Measurements from ENCODE around the gene TSPAN14. TPM values are rescaled to one million over a fixed set of nuclear protein-coding genes. Genes with fewer than 3 reads are reported as not detected.
"Not testable (repeated sequence)": the region's sequence is repeated elsewhere in the genome, so short reads cannot be mapped to it uniquely, and the experiment has no call there.

The TSPAN14 gene
- total RNA-seq, 1 experiment from 2014 or later = 46.8 TPM

- H4K91ac ChIP-seq (ENCODE audit: insufficient read length, low read depth, low read length) = no peak overlapping the region
- 0 out of 2 replicates have a peak, but pooled peaks cover 2% of the 10 kb centered on the region for H3K79me2 ChIP-seq (ENCODE audit: insufficient read depth, low read length)
- H3K23me2 ChIP-seq (ENCODE audit: insufficient read length, low read depth, low read length, poor library complexity, severe bottlenecking) = no peaks in the 10 kb centered on the region
- Mint-ChIP-seq H3K27ac (peak overlapping the region in 1 of 3 experiments; percentile 21; a peak in 2 of 7 replicates), H3K9me3 (peaks cover 4 to 7% of the 10 kb centered on the region in 2 experiments; a peak in 4 of 5 replicates), H3K27me3 (ENCODE audit: low read depth) (peaks cover 15% of the 10 kb centered on the region), H3K36me3 (ENCODE audit: insufficient read depth in 1 of 3, low read depth in 3 of 3) (peaks cover 17 to 25% (median 18%) of the 10 kb centered on the region in 3 experiments), H3K4me3 (no peak overlapping the region), H3K4me1 (peaks cover 42 to 50% of the 10 kb centered on the region in 2 experiments)
- no peak overlapping the region for H3K9ac ChIP-seq (ENCODE audit: extremely low read depth, insufficient read length, low read length)
- no peak overlapping the region for H2BK120ac ChIP-seq (ENCODE audit: low read depth, low read length, poor library complexity, severe bottlenecking)
- no peak overlapping the region for H2BK15ac ChIP-seq (ENCODE audit: low read depth, low read length)
- no peak overlapping the region for H3K4me2 ChIP-seq (ENCODE audit: insufficient read depth, insufficient read length, low read length)
- no peak overlapping the region for H4K5ac ChIP-seq (ENCODE audit: insufficient read length, low read depth, low read length)
- no peak overlapping the region for H2BK20ac ChIP-seq (ENCODE audit: low read depth, low read length, poor library complexity, severe bottlenecking)
- no peak overlapping the region for H2AFZ ChIP-seq (ENCODE audit: low read length)
- no peak overlapping the region for H3K14ac ChIP-seq (ENCODE audit: insufficient read depth, low read length)
- no peak overlapping the region for H2BK5ac ChIP-seq (ENCODE audit: insufficient read length, low read length)
- no peak overlapping the region for H3K4ac ChIP-seq (ENCODE audit: low read depth, low read length)
- WGBS (ENCODE audit: extremely low coverage, insufficient read length, low lambda C conversion rate) = no CpG with 5 or more reads among the region's 3 CpGs
- DNase-seq = no peak
- H2BK12ac ChIP-seq (ENCODE audit: insufficient read length, low read depth, low read length) = no peak overlapping the region
- no peak overlapping the region for H3K23ac ChIP-seq (ENCODE audit: insufficient read length, low read depth, low read length)
- no peak overlapping the region for H3T11ph ChIP-seq (ENCODE audit: low read length)
- H3K27me3 ChIP-seq (ENCODE audit: insufficient read depth, low read length) = no peaks in the 10 kb centered on the region
- no peaks in the 10 kb centered on the region for H3K9me3 ChIP-seq (ENCODE audit: control insufficient read depth, low read depth, low read length)
- H3K79me1 ChIP-seq (ENCODE audit: insufficient read depth, low read depth, low read length, poor library complexity, severe bottlenecking) = peaks cover 9% of the 10 kb centered on the region
- no peaks in the 10 kb centered on the region for H4K20me1 ChIP-seq (ENCODE audit: control insufficient read depth, insufficient read depth, insufficient read length)
- H2AK5ac ChIP-seq (ENCODE audit: insufficient read length, low read length) = no peak overlapping the region
- no peak overlapping the region for H4K8ac ChIP-seq (replicated peaks; ENCODE audit: insufficient read length, low read depth, low read length)
- H3K27ac ChIP-seq (ENCODE audit: insufficient read length, low read depth, low read length) = no peak overlapping the region
- TF ChIP-seq CTCF (conservative IDR thresholded peaks at IDR 0.05) = no peak
- H3K18ac ChIP-seq (ENCODE audit: insufficient read length, low read depth, low read length) = no peak overlapping the region
- H3K4me1 ChIP-seq (ENCODE audit: insufficient read depth, low read length) = peaks cover 6% of the 10 kb centered on the region; the same call in 1 of the 2 replicates
- H3K56ac ChIP-seq (ENCODE audit: insufficient read length, low read depth, low read length) = no peak overlapping the region
Measured at GRCh38 chr10:80474941-80475340, 20.8 kb downstream of the TSPAN14 start.

GRCh38 chr10:80475641-80476040, 21.5 kb downstream of the TSPAN14 start:
- not testable (repeated sequence) for H2BK12ac ChIP-seq (ENCODE audit: insufficient read length, low read depth, low read length); H3K4me3 Mint-ChIP-seq; H3K27me3 Mint-ChIP-seq (ENCODE audit: low read depth); H4K8ac ChIP-seq (replicated peaks; ENCODE audit: insufficient read length, low read depth, low read length); H4K91ac ChIP-seq (ENCODE audit: insufficient read length, low read depth, low read length); H3K27ac Mint-ChIP-seq; H3K9me3 ChIP-seq (ENCODE audit: control insufficient read depth, low read depth, low read length); H2BK15ac ChIP-seq (ENCODE audit: low read depth, low read length); H3K9me3 Mint-ChIP-seq; H3K27me3 ChIP-seq (ENCODE audit: insufficient read depth, low read length); H3K14ac ChIP-seq (ENCODE audit: insufficient read depth, low read length); H3K4me1 ChIP-seq (ENCODE audit: insufficient read depth, low read length); H2BK5ac ChIP-seq (ENCODE audit: insufficient read length, low read length); H4K20me1 ChIP-seq (ENCODE audit: control insufficient read depth, insufficient read depth, insufficient read length); H3K9ac ChIP-seq (ENCODE audit: extremely low read depth, insufficient read length, low read length); H3K79me1 ChIP-seq (ENCODE audit: insufficient read depth, low read depth, low read length, poor library complexity, severe bottlenecking); H3K27ac ChIP-seq (ENCODE audit: insufficient read length, low read depth, low read length); H2BK20ac ChIP-seq (ENCODE audit: low read depth, low read length, poor library complexity, severe bottlenecking); H3K56ac ChIP-seq (ENCODE audit: insufficient read length, low read depth, low read length); H3K79me2 ChIP-seq (ENCODE audit: insufficient read depth, low read length); H2AK5ac ChIP-seq (ENCODE audit: insufficient read length, low read length); H3T11ph ChIP-seq (ENCODE audit: low read length); H3K23ac ChIP-seq (ENCODE audit: insufficient read length, low read depth, low read length); H4K5ac ChIP-seq (ENCODE audit: insufficient read length, low read depth, low read length); H2BK120ac ChIP-seq (ENCODE audit: low read depth, low read length, poor library complexity, severe bottlenecking); DNase-seq; H3K23me2 ChIP-seq (ENCODE audit: insufficient read length, low read depth, low read length, poor library complexity, severe bottlenecking); H3K4ac ChIP-seq (ENCODE audit: low read depth, low read length); H2AFZ ChIP-seq (ENCODE audit: low read length); H3K4me2 ChIP-seq (ENCODE audit: insufficient read depth, insufficient read length, low read length); H3K18ac ChIP-seq (ENCODE audit: insufficient read length, low read depth, low read length)
- H3K36me3 Mint-ChIP-seq (ENCODE audit: insufficient read depth in 1 of 3, low read depth in 3 of 3) = peaks cover 19 to 28% (median 20%) of the 10 kb centered on the region in 3 experiments
- peaks cover 42 to 50% of the 10 kb centered on the region in 2 experiments for H3K4me1 Mint-ChIP-seq
- WGBS (ENCODE audit: extremely low coverage, insufficient read length, low lambda C conversion rate) = no CpG with 5 or more reads among the region's 7 CpGs
